Naive thymus-derived CD4-positive, alpha-beta T cell (primary cell): ENCODE results near the gene CRYL1. TPM values are rescaled to one million over a fixed set of nuclear protein-coding genes. Genes with fewer than 3 reads are reported as not detected.
"Not testable (repeated sequence)": the region's sequence is repeated elsewhere in the genome, so short reads cannot be mapped to it uniquely, and the experiment has no call there.

ENCODE experiments used
- ATAC-seq: fragments of 150-1000 bp; cut with Tn5 transposase; 2 replicates; pipeline ENCODE4 v1.10.0; 2021; ENCODE audit warnings: mild to moderate bottlenecking, moderate library complexity
- CTCF ChIA-PET: fragments of 350-600 bp; sonication (Branson Sonifier 250); formaldehyde crosslinking; loops from one replicate; lab custom pipeline; 2021; ENCODE audit warnings: antibody characterized with exemption; lab: Charles Lee
- POLR2A ChIA-PET: fragments of 350-600 bp; sonication (Branson Sonifier 250); formaldehyde crosslinking; loops from one replicate; lab custom pipeline; 2021; ENCODE audit warnings: antibody characterized with exemption, inconsistent platforms; lab: Charles Lee
- DNase-seq, 9 donors: peaks; one replicate each; pipeline versions ENCODE4 v3.0.0 to v3.0.0-alpha.2; 2020 to 2022; ENCODE audit warnings: mixed read lengths in 1 of 9
- H3K27ac ChIP-seq: one replicate; pipeline ENCODE4 v1.7.0; 2013; ENCODE audit warnings: mild to moderate bottlenecking, low read depth, low read length, moderate library complexity
- H3K27me3 ChIP-seq, 2 donors: one replicate each; pipeline ENCODE4 v1.7.0; 2013; ENCODE audit warnings: low read length in 2 of 2, mild to moderate bottlenecking in 2 of 2, moderate library complexity in 2 of 2; ENCODE audit not compliant: control insufficient read depth in 2 of 2, insufficient read depth in 2 of 2
- H3K36me3 ChIP-seq, 3 experiments: 1 replicate in 2 of 3; 2 replicates in 1 of 3; pipeline ENCODE4 v1.7.0; 2013; ENCODE audit warnings: low read length in 3 of 3, mild to moderate bottlenecking in 3 of 3, moderate library complexity in 1 of 3; ENCODE audit not compliant: insufficient read depth in 3 of 3, control insufficient read depth in 2 of 3
- H3K4me1 ChIP-seq, 2 donors: one replicate each; pipeline ENCODE4 v1.7.0; 2013; ENCODE audit warnings: low read length in 2 of 2, mild to moderate bottlenecking in 2 of 2, moderate library complexity in 1 of 2; ENCODE audit not compliant: control insufficient read depth in 2 of 2, insufficient read depth in 2 of 2
- H3K4me3 ChIP-seq: 2 replicates; pipeline ENCODE4 v1.7.0; 2013; ENCODE audit warnings: mild to moderate bottlenecking, low read length
- H3K9me3 ChIP-seq, 3 experiments: 1 replicate in 2 of 3; 2 replicates in 1 of 3; pipeline ENCODE4 v1.7.0; 2013; ENCODE audit warnings: low read length in 3 of 3; ENCODE audit not compliant: control insufficient read depth in 2 of 3
- H3K27ac Mint-ChIP-seq, 9 donors: one replicate each; pipeline ENCODE4 v1.8.0; 2020 to 2022; ENCODE audit warnings: mixed read lengths in 9 of 9, mild to moderate bottlenecking in 8 of 9, moderate library complexity in 5 of 9, inconsistent platforms in 2 of 9
- H3K27me3 Mint-ChIP-seq, 5 donors: one replicate each; pipeline ENCODE4 v1.8.0; 2021 to 2022; ENCODE audit warnings: mixed read lengths in 5 of 5, mild to moderate bottlenecking in 1 of 5
- H3K36me3 Mint-ChIP-seq, 5 donors: one replicate each; pipeline ENCODE4 v1.8.0; 2020 to 2022; ENCODE audit warnings: mixed read lengths in 5 of 5, mild to moderate bottlenecking in 3 of 5, inconsistent platforms in 1 of 5
- H3K4me1 Mint-ChIP-seq, 7 donors: one replicate each; pipeline ENCODE4 v1.8.0; 2020 to 2022; ENCODE audit warnings: mixed read lengths in 7 of 7, mild to moderate bottlenecking in 3 of 7, inconsistent platforms in 1 of 7
- H3K4me3 Mint-ChIP-seq, 10 donors: one replicate each; pipeline ENCODE4 v1.8.0; 2020 to 2022; ENCODE audit warnings: mild to moderate bottlenecking in 10 of 10, mixed read lengths in 10 of 10, moderate library complexity in 6 of 10, inconsistent platforms in 2 of 10
- H3K9me3 Mint-ChIP-seq, 11 donors: one replicate each; pipeline ENCODE4 v1.8.0; 2020 to 2022; ENCODE audit warnings: mixed read lengths in 11 of 11, mild to moderate bottlenecking in 4 of 11, inconsistent platforms in 1 of 11, moderate library complexity in 1 of 11
- intact Hi-C, 2 donors: fragments of 100-400 bp; cut with micrococcal nuclease; formaldehyde crosslinking; loops; one replicate each; pipeline ENCODE4 v1.15.1; 2023
- polyA plus RNA-seq, 2 donors: library from polyadenylated mRNA; unstranded; fragments of 300-500 nt; fragmentation: Illumina TruSeq; gene quantifications; one replicate each; pipeline ENCODE4 v1.2.3, GENCODE V29; 2021
- total RNA-seq, 6 experiments: library from RNA in 5 of 6; stranded (reverse) in 5 of 6; gene quantifications; 1 replicate in 5 of 6; 2 replicates in 1 of 6; pipeline ENCODE4 v1.2.3 and lab custom pipeline; 2021 to 2026

CRYL1 gene
- total and polyA plus RNA-seq, 7 experiments from 2014 or later: 12.3 to 44.1 (median 18.4) TPM

- CTCF ChIA-PET: no interaction called here
- Mint-ChIP-seq H3K4me1 (peaks cover 0 to 12% (median 3%) of the 10 kb centered on the region in 7 donors), H3K36me3 (peaks cover 0 to 55% (median 43%) of the 10 kb centered on the region in 5 donors), H3K27me3 (no peaks in the 10 kb centered on the region), H3K4me3 (no peak overlapping the region), H3K9me3 (no peaks in the 10 kb centered on the region), H3K27ac (peak overlapping the region in 1 of 9 donors; percentile 17)
- Histone ChIP-seq H3K27me3 (no peaks in the 10 kb centered on the region), H3K4me3 (no peak overlapping the region), H3K4me1 (no peaks in the 10 kb centered on the region), H3K27ac (no peak overlapping the region), H3K9me3 (no peaks in the 10 kb centered on the region), H3K36me3 (peaks cover 0 to 6% (median 0%) of the 10 kb centered on the region in 3 experiments)
- no peak for DNase-seq
- POLR2A ChIA-PET: no interaction called here
- ATAC-seq: no peak
- intact Hi-C loops: no loop called here
Observed at GRCh38 chr13:20436505-20436904, 89.2 kb downstream of the CRYL1 start.

GRCh38 chr13:20435616-20436368 lies 89.9 kb downstream of the CRYL1 start:
- ATAC-seq: no peak
- H3K9me3 ChIP-seq: no peaks in the 10 kb centered on the region
- H3K4me3 Mint-ChIP-seq: no peak overlapping the region
- H3K27me3 Mint-ChIP-seq: no peaks in the 10 kb centered on the region
- peak overlapping the region in 1 of 9 donors; percentile 17 for H3K27ac Mint-ChIP-seq
- H3K4me3 ChIP-seq: no peak overlapping the region
- H3K36me3 ChIP-seq: peaks cover 0 to 12% (median 3%) of the 10 kb centered on the region in 3 experiments
- peaks cover 0 to 12% (median 3%) of the 10 kb centered on the region in 7 donors for H3K4me1 Mint-ChIP-seq
- no peaks in the 10 kb centered on the region for H3K27me3 ChIP-seq
- peaks cover 0 to 62% (median 47%) of the 10 kb centered on the region in 5 donors for H3K36me3 Mint-ChIP-seq
- intact Hi-C loops: no loop called here
- H3K9me3 Mint-ChIP-seq: no peaks in the 10 kb centered on the region
- H3K27ac ChIP-seq: no peak overlapping the region
- ChIA-PET POLR2A (no interaction called here), CTCF (no interaction called here)
- H3K4me1 ChIP-seq: no peaks in the 10 kb centered on the region
- DNase-seq: no peak

- POLR2A ChIA-PET: not testable (repeated sequence)
Observed at GRCh38 chr13:20434210-20434609, 91.4 kb downstream of the CRYL1 start.

GRCh38 chr13:20431687-20432384 lies 93.8 kb downstream of the CRYL1 start:
- Histone ChIP-seq H3K4me3 (no peak overlapping the region), H3K9me3 (no peaks in the 10 kb centered on the region), H3K36me3 (peaks cover 0 to 12% (median 3%) of the 10 kb centered on the region in 3 experiments), H3K27me3 (no peaks in the 10 kb centered on the region), H3K27ac (no peak overlapping the region), H3K4me1 (no peaks in the 10 kb centered on the region)
- intact Hi-C loops: no loop called here
- Mint-ChIP-seq H3K36me3 (peaks cover 6 to 59% (median 42%) of the 10 kb centered on the region in 5 donors), H3K4me3 (no peak overlapping the region), H3K4me1 (peaks cover 0 to 11% (median 5%) of the 10 kb centered on the region in 7 donors), H3K27me3 (peaks cover 0 to 3% (median 0%) of the 10 kb centered on the region in 5 donors), H3K9me3 (peaks cover 0 to 1% (median 0%) of the 10 kb centered on the region in 11 donors), H3K27ac (peak overlapping the region in 2 of 9 donors; percentile 14 to 24)
- no peak for ATAC-seq
- no peak for DNase-seq
- CTCF ChIA-PET: no interaction called here
- POLR2A ChIA-PET: no interaction called here

More at GRCh38 chr13:20434210-20434609, 91.4 kb downstream of the CRYL1 start:
- H3K4me3 Mint-ChIP-seq, H3K27me3 ChIP-seq, intact Hi-C loops, H3K4me3 ChIP-seq, DNase-seq, H3K4me1 ChIP-seq, CTCF ChIA-PET, H3K9me3 Mint-ChIP-seq, H3K27ac ChIP-seq, H3K4me1 Mint-ChIP-seq, H3K9me3 ChIP-seq, H3K27me3 Mint-ChIP-seq, ATAC-seq: not testable (repeated sequence)
- peaks cover 0 to 12% (median 3%) of the 10 kb centered on the region in 3 experiments for H3K36me3 ChIP-seq
- Mint-ChIP-seq H3K27ac (peak overlapping the region in 3 of 9 donors; percentile 22 to 63 (median 59)), H3K36me3 (peaks cover 0 to 66% (median 44%) of the 10 kb centered on the region in 5 donors)

GRCh38 chr13:20431080-20431479 lies 94.6 kb downstream of the CRYL1 start:
- intact Hi-C loops: no loop called here
- H3K27me3 Mint-ChIP-seq: peaks cover 0 to 3% (median 0%) of the 10 kb centered on the region in 5 donors
- Histone ChIP-seq H3K9me3 (no peaks in the 10 kb centered on the region), H3K4me1 (no peaks in the 10 kb centered on the region), H3K36me3 (peaks cover 0 to 12% (median 3%) of the 10 kb centered on the region in 3 experiments), H3K27me3 (no peaks in the 10 kb centered on the region), H3K27ac (no peak overlapping the region), H3K4me3 (no peak overlapping the region)
- POLR2A ChIA-PET: no interaction called here
- peaks cover 8 to 64% (median 47%) of the 10 kb centered on the region in 5 donors for H3K36me3 Mint-ChIP-seq
- DNase-seq: no peak
- peaks cover 0 to 11% (median 5%) of the 10 kb centered on the region in 7 donors for H3K4me1 Mint-ChIP-seq
- H3K9me3 Mint-ChIP-seq: peaks cover 0 to 1% (median 0%) of the 10 kb centered on the region in 11 donors
- CTCF ChIA-PET: no interaction called here
- H3K4me3 Mint-ChIP-seq: no peak overlapping the region
- H3K27ac Mint-ChIP-seq: peak overlapping the region in 1 of 9 donors; percentile 32
- ATAC-seq: no peak

- H3K4me3 ChIP-seq: no peak overlapping the region
- H3K27me3 ChIP-seq: no peaks in the 10 kb centered on the region
- peaks cover 0 to 3% (median 0%) of the 10 kb centered on the region in 5 donors for H3K27me3 Mint-ChIP-seq
- no peak overlapping the region for H3K27ac ChIP-seq
- H3K36me3 Mint-ChIP-seq: peaks cover 8 to 69% (median 52%) of the 10 kb centered on the region in 5 donors
- CTCF ChIA-PET: no interaction called here
- intact Hi-C loops: no loop called here
- no peak for ATAC-seq
- H3K4me1 Mint-ChIP-seq: peaks cover 0 to 12% (median 5%) of the 10 kb centered on the region in 7 donors
- POLR2A ChIA-PET: no interaction called here
- H3K27ac Mint-ChIP-seq: peak overlapping the region in 2 of 9 donors; percentile 56 to 70
- H3K4me3 Mint-ChIP-seq: no peak overlapping the region
- DNase-seq: no peak
- peaks cover 0 to 1% (median 0%) of the 10 kb centered on the region in 11 donors for H3K9me3 Mint-ChIP-seq
- no peaks in the 10 kb centered on the region for H3K4me1 ChIP-seq
- no peaks in the 10 kb centered on the region for H3K9me3 ChIP-seq
- peaks cover 0 to 12% (median 3%) of the 10 kb centered on the region in 3 experiments for H3K36me3 ChIP-seq
Observed at GRCh38 chr13:20430296-20430695, 95.4 kb downstream of the CRYL1 start.
